ENCODE results near the gene ATP2B2. TPM values are rescaled to one million over a fixed set of nuclear protein-coding genes. Genes with fewer than 3 reads are reported as not detected.

The ATP2B2 gene
- total RNA-seq, 1 donor from 2014 or later, result not detected

DNA sequence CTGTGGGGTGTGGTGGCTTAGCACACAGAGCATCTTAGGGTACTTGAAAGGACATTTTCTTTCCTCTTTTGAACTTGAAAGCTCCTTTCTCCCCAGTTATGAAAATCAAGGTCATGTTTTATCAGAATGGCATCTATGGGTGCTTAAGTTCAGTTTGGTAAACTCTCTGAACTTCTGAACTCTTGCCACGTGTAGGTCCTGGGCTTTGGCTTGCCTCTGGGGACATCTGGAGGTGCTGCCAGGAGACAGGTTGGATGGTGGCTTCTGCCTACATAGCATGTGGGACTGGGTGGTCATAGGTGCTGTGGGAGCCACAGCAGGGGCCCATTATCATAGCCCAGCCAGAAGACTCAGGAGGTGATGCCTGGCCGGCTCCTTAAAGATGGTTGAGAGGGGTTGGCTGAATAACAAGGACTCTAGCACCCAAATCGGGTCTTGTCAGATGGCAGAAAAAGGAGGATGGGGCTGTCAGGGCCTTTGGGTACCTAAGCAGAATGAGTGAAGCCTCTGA lies 228.2 kb downstream of the ATP2B2 start:
- Histone ChIP-seq H3K36me3 (no peaks in the 10 kb centered on the region), H3K9me3 (ENCODE audit: low read depth) (no peaks in the 10 kb centered on the region), H3K79me2 (ENCODE audit: low read depth) (peaks cover 20% of the 10 kb centered on the region), H3K27ac (no peak overlapping the region), H3F3A (ENCODE audit: low read depth) (no peaks in the 10 kb centered on the region), H3K4me1 (no peaks in the 10 kb centered on the region), H3K4me2 (no peak overlapping the region), H3K9ac (no peak overlapping the region), H3K4me3 (no peak overlapping the region), H3K27me3 (no peaks in the 10 kb centered on the region), H2AFZ (replicated peaks) (no peak overlapping the region), H4K20me1 (ENCODE audit: low read depth) (peaks cover 15% of the 10 kb centered on the region)
- Mint-ChIP-seq H3K27me3 (ENCODE audit: insufficient read depth, low read depth) (no peaks in the 10 kb centered on the region), H3K4me3 (no peak overlapping the region), H3K4me1 (peaks cover 9% of the 10 kb centered on the region), H3K9me3 (no peaks in the 10 kb centered on the region), H3K36me3 (peaks cover 9% of the 10 kb centered on the region), H3K27ac (no peak overlapping the region)
- TF ChIP-seq, protein P1, sequence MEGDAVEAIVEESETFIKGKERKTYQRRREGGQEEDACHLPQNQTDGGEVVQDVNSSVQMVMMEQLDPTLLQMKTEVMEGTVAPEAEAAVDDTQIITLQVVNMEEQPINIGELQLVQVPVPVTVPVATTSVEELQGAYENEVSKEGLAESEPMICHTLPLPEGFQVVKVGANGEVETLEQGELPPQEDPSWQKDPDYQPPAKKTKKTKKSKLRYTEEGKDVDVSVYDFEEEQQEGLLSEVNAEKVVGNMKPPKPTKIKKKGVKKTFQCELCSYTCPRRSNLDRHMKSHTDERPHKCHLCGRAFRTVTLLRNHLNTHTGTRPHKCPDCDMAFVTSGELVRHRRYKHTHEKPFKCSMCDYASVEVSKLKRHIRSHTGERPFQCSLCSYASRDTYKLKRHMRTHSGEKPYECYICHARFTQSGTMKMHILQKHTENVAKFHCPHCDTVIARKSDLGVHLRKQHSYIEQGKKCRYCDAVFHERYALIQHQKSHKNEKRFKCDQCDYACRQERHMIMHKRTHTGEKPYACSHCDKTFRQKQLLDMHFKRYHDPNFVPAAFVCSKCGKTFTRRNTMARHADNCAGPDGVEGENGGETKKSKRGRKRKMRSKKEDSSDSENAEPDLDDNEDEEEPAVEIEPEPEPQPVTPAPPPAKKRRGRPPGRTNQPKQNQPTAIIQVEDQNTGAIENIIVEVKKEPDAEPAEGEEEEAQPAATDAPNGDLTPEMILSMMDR (IDR thresholded peaks at IDR 0.05), result no peak
- no peak for TF ChIP-seq EZH2phosphoT487 (IDR thresholded peaks at IDR 0.05)
- TF ChIP-seq EZH2 (IDR thresholded peaks at IDR 0.05), result no peak
- no peak for DNase-seq (ENCODE audit: low spot score)

DNA sequence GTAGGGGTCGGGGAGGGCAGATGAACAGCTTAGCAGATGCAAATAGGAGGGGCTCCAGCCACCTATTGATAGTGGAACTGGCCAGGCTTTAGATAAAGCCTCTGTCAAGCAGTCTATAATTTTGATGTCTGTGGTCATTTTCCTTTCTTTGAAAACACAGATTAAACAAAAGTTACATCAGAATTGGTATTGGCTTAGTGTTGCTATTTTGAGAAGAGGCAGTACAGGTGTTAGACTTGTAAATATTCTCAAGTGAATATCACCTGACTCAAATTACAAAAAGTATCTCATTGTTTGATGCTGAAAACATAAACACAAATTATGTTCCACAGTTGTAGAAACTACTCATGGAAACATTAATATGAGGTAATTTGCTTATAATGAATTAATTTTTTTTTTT lies 230.8 kb downstream of the ATP2B2 start:
- TF ChIP-seq, protein P1 (IDR thresholded peaks at IDR 0.05), result no peak
- Histone ChIP-seq H3K4me1 (no peaks in the 10 kb centered on the region), H3K79me2 (ENCODE audit: low read depth) (peaks cover 20% of the 10 kb centered on the region), H3K4me3 (no peak overlapping the region), H3K4me2 (no peak overlapping the region), H3K9ac (no peak overlapping the region), H3K36me3 (no peaks in the 10 kb centered on the region), H3K27ac (no peak overlapping the region), H2AFZ (replicated peaks) (no peak overlapping the region), H3K27me3 (no peaks in the 10 kb centered on the region), H4K20me1 (ENCODE audit: low read depth) (peaks cover 15% of the 10 kb centered on the region), H3F3A (ENCODE audit: low read depth) (no peaks in the 10 kb centered on the region), H3K9me3 (ENCODE audit: low read depth) (no peaks in the 10 kb centered on the region)
- H3K9me3 Mint-ChIP-seq, result no peaks in the 10 kb centered on the region
- H3K27ac Mint-ChIP-seq, result no peak overlapping the region
- no peak for DNase-seq (ENCODE audit: low spot score)
- H3K27me3 Mint-ChIP-seq (ENCODE audit: insufficient read depth, low read depth), result no peaks in the 10 kb centered on the region
- peaks cover 15% of the 10 kb centered on the region for H3K36me3 Mint-ChIP-seq
- H3K4me1 Mint-ChIP-seq, result peaks cover 7% of the 10 kb centered on the region
- no peak overlapping the region for H3K4me3 Mint-ChIP-seq

MicroRNAs encoded within 50 kb of the gene (microRNA counts, 767-probe panel; counts per million panel counts)
- microRNA hsa-miR-378b (460 counts per million, percentile 90 among the panel's probes with 10 or more counts), microRNA hsa-miR-885-3p (460 counts per million, percentile 90 among the panel's probes with 10 or more counts), microRNA hsa-miR-885-5p (460 counts per million, percentile 90 among the panel's probes with 10 or more counts)

Small RNA genes within 50 kb of the gene (microRNA-seq; reads per million reads assigned to microRNA genes)
- gene MIR378B, result not detected
- gene MIR885, result not detected

Small RNA genes within 50 kb of the gene (small RNA-seq; reads per million reads assigned to genes)
- gene MIR378B (not detected), gene MIR885 (not detected), gene RF02126 (not detected)

Other genes starting within 250 kb of the ATP2B2 start
- gene GHRL, start 212.6 kb downstream of the ATP2B2 start, total RNA-seq (ENCODE audit: low replicate concordance), result not detected in 2 replicates
- gene SEC13, start 184.5 kb downstream of the ATP2B2 start, total RNA-seq (ENCODE audit: low replicate concordance), result 61.2 and 91.2 TPM in 2 replicates